ENCODE results near the gene SWT1. TPM values are rescaled to one million over a fixed set of nuclear protein-coding genes. Genes with fewer than 3 reads are reported as not detected.

Gene SWT1
- total RNA-seq, 6 experiments from 2014 or later, result 1.7 to 2.5 (median 2.1) TPM

DNA sequence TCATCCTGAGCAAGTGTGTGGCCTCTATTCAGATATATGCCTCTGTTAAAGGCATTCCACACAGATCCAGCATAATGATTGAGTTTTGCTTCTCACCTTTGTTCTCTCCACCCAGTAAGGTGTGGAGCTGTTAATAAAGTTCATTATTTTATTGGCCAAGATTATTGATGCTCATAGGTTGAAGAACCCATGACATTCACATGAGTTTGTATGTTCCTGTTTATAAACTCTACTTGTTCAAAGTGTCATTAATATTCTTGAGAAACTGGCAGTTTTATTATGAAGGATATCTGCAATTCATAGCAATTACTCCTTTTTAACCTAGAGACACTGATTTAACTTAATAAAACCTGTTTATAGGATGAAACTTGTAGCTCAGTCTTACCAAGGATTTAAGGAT lies 138.1 kb downstream of the SWT1 start:
- no peak for DNase-seq
- Mint-ChIP-seq H3K36me3 (ENCODE audit: low read depth) (peaks cover 31% of the 10 kb centered on the region), H3K27me3 (ENCODE audit: insufficient read depth) (no peaks in the 10 kb centered on the region), H3K27ac (no peak overlapping the region), H3K4me3 (no peak overlapping the region), H3K4me1 (ENCODE audit: low read depth) (peaks cover 6% of the 10 kb centered on the region), H3K9me3 (no peaks in the 10 kb centered on the region)
- TF ChIP-seq, protein P1, sequence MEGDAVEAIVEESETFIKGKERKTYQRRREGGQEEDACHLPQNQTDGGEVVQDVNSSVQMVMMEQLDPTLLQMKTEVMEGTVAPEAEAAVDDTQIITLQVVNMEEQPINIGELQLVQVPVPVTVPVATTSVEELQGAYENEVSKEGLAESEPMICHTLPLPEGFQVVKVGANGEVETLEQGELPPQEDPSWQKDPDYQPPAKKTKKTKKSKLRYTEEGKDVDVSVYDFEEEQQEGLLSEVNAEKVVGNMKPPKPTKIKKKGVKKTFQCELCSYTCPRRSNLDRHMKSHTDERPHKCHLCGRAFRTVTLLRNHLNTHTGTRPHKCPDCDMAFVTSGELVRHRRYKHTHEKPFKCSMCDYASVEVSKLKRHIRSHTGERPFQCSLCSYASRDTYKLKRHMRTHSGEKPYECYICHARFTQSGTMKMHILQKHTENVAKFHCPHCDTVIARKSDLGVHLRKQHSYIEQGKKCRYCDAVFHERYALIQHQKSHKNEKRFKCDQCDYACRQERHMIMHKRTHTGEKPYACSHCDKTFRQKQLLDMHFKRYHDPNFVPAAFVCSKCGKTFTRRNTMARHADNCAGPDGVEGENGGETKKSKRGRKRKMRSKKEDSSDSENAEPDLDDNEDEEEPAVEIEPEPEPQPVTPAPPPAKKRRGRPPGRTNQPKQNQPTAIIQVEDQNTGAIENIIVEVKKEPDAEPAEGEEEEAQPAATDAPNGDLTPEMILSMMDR (IDR thresholded peaks at IDR 0.05), result no peak

DNA sequence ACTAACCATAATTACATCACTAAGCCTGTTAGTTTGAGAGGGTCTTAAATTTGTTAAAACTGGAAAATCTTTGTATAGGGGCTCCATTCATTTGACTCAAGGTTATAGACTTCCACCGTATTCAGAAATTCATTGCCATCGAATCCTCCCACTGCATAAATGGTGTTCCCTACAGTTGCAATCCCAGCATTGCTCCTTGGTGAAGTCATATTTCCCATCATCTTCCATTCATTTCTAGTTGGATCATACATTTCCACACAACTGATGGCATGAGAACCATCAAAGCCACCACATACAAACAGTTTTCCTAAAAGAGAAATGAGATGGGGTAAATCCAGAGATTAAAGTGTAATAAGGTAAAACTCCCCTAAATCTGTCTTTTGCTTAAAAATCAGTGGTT lies 141.0 kb downstream of the SWT1 start:
- Mint-ChIP-seq H3K27me3 (ENCODE audit: insufficient read depth) (no peaks in the 10 kb centered on the region), H3K9me3 (no peaks in the 10 kb centered on the region), H3K27ac (peak overlapping the region; percentile 6; the same call in 1 of the 2 replicates), H3K4me3 (no peak overlapping the region), H3K36me3 (ENCODE audit: low read depth) (peaks cover 46% of the 10 kb centered on the region), H3K4me1 (ENCODE audit: low read depth) (peaks cover 6% of the 10 kb centered on the region)
- TF ChIP-seq, protein P1 (IDR thresholded peaks at IDR 0.05), result no peak
- DNase-seq, result no peak

DNA sequence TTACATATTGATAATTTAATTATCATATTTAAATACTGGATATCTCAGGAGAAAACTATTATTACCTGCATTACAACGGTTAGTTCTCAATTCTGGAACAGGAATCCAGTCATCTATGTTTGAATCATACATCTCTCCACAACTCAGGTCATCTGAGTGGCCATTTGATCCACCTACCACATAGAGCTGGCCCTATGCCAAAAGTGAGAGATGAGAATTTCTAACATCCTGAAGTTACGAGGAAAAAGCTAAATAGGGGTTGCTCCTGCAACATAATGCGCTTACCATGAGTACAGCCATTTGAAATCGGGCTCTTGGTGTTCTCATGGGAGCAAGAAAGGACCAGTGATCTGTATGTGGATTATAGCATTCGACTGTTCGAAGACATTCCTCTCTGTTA lies 143.2 kb downstream of the SWT1 start:
- Mint-ChIP-seq H3K4me3 (no peak overlapping the region), H3K9me3 (no peaks in the 10 kb centered on the region), H3K27me3 (ENCODE audit: insufficient read depth) (no peaks in the 10 kb centered on the region), H3K4me1 (ENCODE audit: low read depth) (peaks cover 18% of the 10 kb centered on the region), H3K36me3 (ENCODE audit: low read depth) (peaks cover 46% of the 10 kb centered on the region), H3K27ac (no peak overlapping the region)
- no peak for DNase-seq
- TF ChIP-seq, protein P1 (IDR thresholded peaks at IDR 0.05), result no peak

DNA sequence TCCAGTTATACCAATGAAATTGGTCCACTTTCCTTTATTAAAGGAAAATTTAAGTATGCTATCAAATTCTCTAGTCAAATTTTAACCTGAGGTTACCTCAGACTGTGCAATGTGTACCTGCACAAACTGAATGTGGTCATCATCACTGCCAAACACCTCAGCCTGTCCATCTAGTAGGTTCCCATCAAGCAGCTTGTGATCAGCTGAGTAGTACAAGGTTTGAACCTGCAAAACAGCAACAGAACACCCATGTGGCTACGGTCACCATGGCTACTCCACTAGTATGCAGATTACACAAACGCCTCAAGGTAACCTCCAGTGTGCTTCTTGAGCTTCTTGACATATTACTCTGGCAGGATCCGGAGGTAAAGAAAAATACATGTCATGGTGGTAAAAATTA lies 148.5 kb downstream of the SWT1 start:
- Mint-ChIP-seq H3K4me1 (ENCODE audit: low read depth) (peaks cover 16% of the 10 kb centered on the region; the same call in 1 of the 2 replicates), H3K27ac (no peak overlapping the region; the same call in 1 of the 2 replicates), H3K9me3 (no peaks in the 10 kb centered on the region), H3K27me3 (ENCODE audit: insufficient read depth) (no peaks in the 10 kb centered on the region), H3K36me3 (ENCODE audit: low read depth) (peaks cover 60% of the 10 kb centered on the region), H3K4me3 (no peak overlapping the region)
- TF ChIP-seq, protein P1 (IDR thresholded peaks at IDR 0.05), result no peak
- DNase-seq, result no peak

GRCh38 chr1:185308126-185308525 lies 151.2 kb downstream of the SWT1 start:
- DNase-seq, result no peak
- peaks cover 45% of the 10 kb centered on the region for H3K36me3 Mint-ChIP-seq (ENCODE audit: low read depth)
- H3K4me1 Mint-ChIP-seq (ENCODE audit: low read depth), result peaks cover 32% of the 10 kb centered on the region
- TF ChIP-seq, protein P1 (IDR thresholded peaks at IDR 0.05), result no peak
- no peak overlapping the region for H3K27ac Mint-ChIP-seq
- no peaks in the 10 kb centered on the region for H3K9me3 Mint-ChIP-seq
- H3K27me3 Mint-ChIP-seq (ENCODE audit: insufficient read depth), result no peaks in the 10 kb centered on the region
- H3K4me3 Mint-ChIP-seq, result no peak overlapping the region

DNA sequence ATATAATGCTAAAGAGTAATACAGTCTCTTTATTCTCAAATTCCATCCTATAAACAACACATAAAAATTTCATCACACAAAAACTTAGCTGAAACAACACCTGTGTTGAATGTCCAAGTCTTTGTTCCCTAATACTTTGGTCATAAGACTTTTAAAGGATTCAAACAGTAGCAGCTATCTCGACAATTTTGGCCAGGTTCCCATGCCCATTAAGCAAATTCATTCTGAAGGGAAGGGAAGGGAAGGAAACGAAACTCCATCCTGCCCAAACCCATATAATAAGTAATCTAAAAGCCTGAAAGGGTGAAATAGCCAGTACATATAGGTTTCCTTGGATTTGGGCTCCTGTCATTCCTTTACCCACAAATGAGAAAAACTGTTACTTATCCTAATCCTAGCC lies 152.6 kb downstream of the SWT1 start:
- no peak for DNase-seq
- Mint-ChIP-seq H3K36me3 (ENCODE audit: low read depth) (peaks cover 38% of the 10 kb centered on the region), H3K27me3 (ENCODE audit: insufficient read depth) (no peaks in the 10 kb centered on the region)

More for the DNA sequence above, 152.6 kb downstream of the SWT1 start:
- no peak overlapping the region for H3K27ac Mint-ChIP-seq
- H3K4me3 Mint-ChIP-seq, result no peak overlapping the region
- H3K9me3 Mint-ChIP-seq, result no peaks in the 10 kb centered on the region
- TF ChIP-seq, protein P1 (IDR thresholded peaks at IDR 0.05), result no peak
- H3K4me1 Mint-ChIP-seq (ENCODE audit: low read depth), result peaks cover 36% of the 10 kb centered on the region
